Neural progenitor cell (in vitro differentiated cells): Measurements from ENCODE around the gene ITGAD. TPM values are rescaled to one million over a fixed set of nuclear protein-coding genes. Genes with fewer than 3 reads are reported as not detected.

Experiments
- DNase-seq: peaks from one replicate; pipeline ENCODE4 v3.0.0-alpha.2; 2016; ENCODE audit warnings: low spot score
- H2AFZ ChIP-seq: fragments of 200-600 bp; sonication (generic); replicated peaks from 2 replicates; pipeline ENCODE4 v1.6.1; 2016; ENCODE audit warnings: antibody characterized with exemption
- H3F3A ChIP-seq: fragments of 200-600 bp; sonication (generic); 2 replicates; pipeline ENCODE4 v1.6.1; 2016; ENCODE audit warnings: antibody characterized with exemption, low read depth
- H3K27ac ChIP-seq: fragments of 200-600 bp; sonication (generic); 2 replicates; pipeline ENCODE4 v1.5.1; 2016; ENCODE audit warnings: mild to moderate bottlenecking
- H3K27me3 ChIP-seq: fragments of 200-600 bp; sonication (generic); 2 replicates; pipeline ENCODE4 v1.6.1; 2016; ENCODE audit warnings: mild to moderate bottlenecking, moderate library complexity
- H3K36me3 ChIP-seq: fragments of 200-600 bp; sonication (generic); 2 replicates; pipeline ENCODE4 v1.5.1; 2016
- H3K4me1 ChIP-seq: fragments of 200-600 bp; sonication (generic); 2 replicates; pipeline ENCODE4 v1.6.1; 2016; ENCODE audit warnings: mixed run types
- H3K4me2 ChIP-seq: fragments of 200-600 bp; sonication (generic); 2 replicates; pipeline ENCODE4 v1.6.1; 2016
- H3K4me3 ChIP-seq: fragments of 200-600 bp; sonication (generic); 2 replicates; pipeline ENCODE4 v1.5.1; 2016
- H3K79me2 ChIP-seq: fragments of 200-600 bp; sonication (generic); 2 replicates; pipeline ENCODE4 v1.6.1; 2016; ENCODE audit warnings: low read depth
- H3K9ac ChIP-seq: fragments of 200-600 bp; sonication (generic); 2 replicates; pipeline ENCODE4 v1.6.1; 2016
- H3K9me3 ChIP-seq: fragments of 200-600 bp; sonication (generic); 2 replicates; pipeline ENCODE4 v1.5.1; 2016; ENCODE audit warnings: low read depth
- H4K20me1 ChIP-seq: fragments of 200-600 bp; sonication (generic); 2 replicates; pipeline ENCODE4 v1.6.1; 2016; ENCODE audit warnings: low read depth
- H3K27ac Mint-ChIP-seq: 3 replicates; pipeline ENCODE4 v1.8.0; 2021; ENCODE audit warnings: mixed read lengths
- H3K27me3 Mint-ChIP-seq: 2 replicates; pipeline ENCODE4 v1.8.0; 2022; ENCODE audit warnings: low read depth, mild to moderate bottlenecking, inconsistent platforms, moderate library complexity, mixed read lengths; ENCODE audit not compliant: insufficient read depth
- H3K36me3 Mint-ChIP-seq: 3 replicates; pipeline ENCODE4 v1.8.0; 2021; ENCODE audit warnings: mixed read lengths
- H3K4me1 Mint-ChIP-seq: 3 replicates; pipeline ENCODE4 v1.8.0; 2021; ENCODE audit warnings: mixed read lengths
- H3K4me3 Mint-ChIP-seq: 3 replicates; pipeline ENCODE4 v1.8.0; 2021; ENCODE audit warnings: mild to moderate bottlenecking, moderate library complexity, mixed read lengths
- H3K9me3 Mint-ChIP-seq: 3 replicates; pipeline ENCODE4 v1.8.0; 2020; ENCODE audit warnings: mixed read lengths
- CTCF ChIP-seq: fragments of 200-600 bp; sonication (generic); IDR thresholded peaks from 2 replicates; pipeline ENCODE4 v1.5.1; 2017; ENCODE audit warnings: antibody characterized with exemption, mild to moderate bottlenecking
- EZH2 ChIP-seq: fragments of 200-600 bp; sonication (generic); IDR thresholded peaks from 2 replicates; pipeline ENCODE4 v1.6.1; 2017; ENCODE audit warnings: antibody characterized with exemption, mild to moderate bottlenecking, moderate library complexity
- EZH2phosphoT487 ChIP-seq: fragments of 200-600 bp; sonication (generic); IDR thresholded peaks from 2 replicates; pipeline ENCODE4 v1.6.1; 2017; ENCODE audit warnings: antibody characterized with exemption
- total RNA-seq: library from RNA; depleted of rRNA; stranded (reverse); fragments of >200 nt; gene quantifications from 2 replicates; pipeline ENCODE4 v1.2.3, GENCODE V29; 2015; ENCODE audit warnings: low replicate concordance

ITGAD gene
- total RNA-seq, 1 donor from 2014 or later, result not detected

DNA sequence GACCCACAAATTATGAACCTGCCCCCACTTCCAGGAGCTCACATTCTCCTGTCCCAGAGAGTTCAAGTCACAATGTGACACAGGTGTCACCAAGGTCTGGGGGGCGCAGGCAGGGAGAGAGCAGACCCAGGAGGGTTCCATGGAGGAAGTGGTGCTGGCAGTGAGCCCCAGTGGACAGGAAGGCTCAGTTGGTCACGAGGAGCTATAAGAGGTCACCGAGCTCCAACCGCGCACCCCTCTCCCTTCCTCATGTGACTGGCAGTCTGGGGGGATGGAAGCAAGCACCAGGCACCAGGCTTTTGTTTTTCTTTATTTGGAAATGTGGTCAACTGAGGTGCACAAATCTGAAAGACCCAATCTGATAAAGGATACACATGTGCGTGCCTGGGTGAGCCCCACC is 2.5 kb downstream of the ITGAD start:
- peaks cover 9% of the 10 kb centered on the region for H3K9me3 Mint-ChIP-seq
- Histone ChIP-seq H3K27ac (no peak overlapping the region), H3K4me2 (no peak overlapping the region), H4K20me1 (no peaks in the 10 kb centered on the region), H3K27me3 (no peaks in the 10 kb centered on the region), H2AFZ (no peak overlapping the region), H3K4me3 (no peak overlapping the region), H3K36me3 (no peaks in the 10 kb centered on the region), H3K9me3 (no peaks in the 10 kb centered on the region), H3K79me2 (no peaks in the 10 kb centered on the region), H3K4me1 (no peaks in the 10 kb centered on the region), H3F3A (no peaks in the 10 kb centered on the region), H3K9ac (no peak overlapping the region)
- no peaks in the 10 kb centered on the region for H3K36me3 Mint-ChIP-seq
- H3K27me3 Mint-ChIP-seq, result peaks cover 5% of the 10 kb centered on the region
- no peak for DNase-seq
- no peak overlapping the region for H3K4me3 Mint-ChIP-seq
- H3K27ac Mint-ChIP-seq, result no peak overlapping the region
- no peaks in the 10 kb centered on the region for H3K4me1 Mint-ChIP-seq
- TF ChIP-seq CTCF (no peak), EZH2 (no peak), EZH2phosphoT487 (no peak)

DNA sequence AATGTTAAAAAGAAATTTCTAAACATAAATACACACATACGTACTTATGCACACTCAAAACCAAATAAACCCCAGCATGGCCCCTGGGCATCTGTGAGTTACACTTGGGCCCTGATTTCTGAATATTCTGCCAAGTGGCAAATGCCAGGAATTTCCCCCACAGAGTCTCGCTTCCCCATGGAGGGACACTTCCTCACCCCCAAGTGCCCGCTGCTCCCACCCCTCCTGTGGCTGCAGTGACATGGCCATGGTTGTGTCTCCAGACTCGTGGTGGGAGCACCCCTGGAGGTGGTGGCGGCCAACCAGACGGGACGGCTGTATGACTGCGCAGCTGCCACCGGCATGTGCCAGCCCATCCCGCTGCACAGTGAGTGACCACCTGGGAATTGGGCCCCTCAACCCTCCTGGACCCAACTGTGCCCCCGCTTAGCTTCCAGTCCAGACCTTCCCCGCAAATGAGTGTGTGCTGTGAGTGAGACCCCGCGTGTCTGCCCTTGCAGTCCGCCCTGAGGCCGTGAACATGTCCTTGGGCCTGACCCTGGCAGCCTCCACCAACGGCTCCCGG is 4.0 kb downstream of the ITGAD start:
- H3K27ac ChIP-seq, result no peak overlapping the region
- no peaks in the 10 kb centered on the region for H3K27me3 ChIP-seq
- no peak overlapping the region for H3K4me3 ChIP-seq
- H3K4me3 Mint-ChIP-seq, result no peak overlapping the region
- no peaks in the 10 kb centered on the region for H3K9me3 ChIP-seq
- no peaks in the 10 kb centered on the region for H3K4me1 Mint-ChIP-seq
- H3K27ac Mint-ChIP-seq, result no peak overlapping the region
- H3K79me2 ChIP-seq, result no peaks in the 10 kb centered on the region
- DNase-seq, result no peak
- H3K9ac ChIP-seq, result no peak overlapping the region
- TF ChIP-seq EZH2phosphoT487, result no peak
- no peak for TF ChIP-seq CTCF
- TF ChIP-seq EZH2, result no peak
- H3K9me3 Mint-ChIP-seq, result peaks cover 9% of the 10 kb centered on the region
- no peak overlapping the region for H2AFZ ChIP-seq
- H4K20me1 ChIP-seq, result no peaks in the 10 kb centered on the region
- no peaks in the 10 kb centered on the region for H3K4me1 ChIP-seq
- peaks cover 5% of the 10 kb centered on the region for H3K27me3 Mint-ChIP-seq
- H3F3A ChIP-seq, result no peaks in the 10 kb centered on the region
- H3K4me2 ChIP-seq, result no peak overlapping the region
- no peaks in the 10 kb centered on the region for H3K36me3 ChIP-seq
- no peaks in the 10 kb centered on the region for H3K36me3 Mint-ChIP-seq

DNA sequence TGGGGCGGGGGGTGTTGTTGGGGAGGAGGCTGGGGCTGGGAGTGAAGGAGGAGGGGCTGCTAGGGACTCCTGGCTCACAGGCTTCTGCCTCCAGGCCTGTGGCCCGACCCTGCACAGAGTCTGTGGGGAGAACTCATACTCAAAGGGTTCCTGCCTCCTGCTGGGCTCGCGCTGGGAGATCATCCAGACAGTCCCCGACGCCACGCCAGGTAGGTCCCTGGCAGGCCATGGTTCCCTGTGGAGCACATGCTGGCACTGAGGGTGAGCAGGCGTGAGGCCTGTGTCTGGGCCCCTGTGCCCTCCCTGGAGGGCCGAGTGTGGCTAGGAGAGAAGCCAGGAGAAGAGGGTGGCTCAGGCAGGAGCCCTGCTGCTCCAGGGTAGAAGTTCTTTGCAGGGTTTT is 4.6 kb downstream of the ITGAD start:
- Histone ChIP-seq H3K4me2 (no peak overlapping the region), H2AFZ (no peak overlapping the region), H3K4me3 (no peak overlapping the region), H3K27me3 (no peaks in the 10 kb centered on the region), H3F3A (no peaks in the 10 kb centered on the region), H3K9me3 (no peaks in the 10 kb centered on the region), H4K20me1 (no peaks in the 10 kb centered on the region), H3K79me2 (no peaks in the 10 kb centered on the region), H3K27ac (no peak overlapping the region), H3K36me3 (no peaks in the 10 kb centered on the region), H3K9ac (no peak overlapping the region), H3K4me1 (no peaks in the 10 kb centered on the region)
- no peak overlapping the region for H3K4me3 Mint-ChIP-seq
- TF ChIP-seq EZH2phosphoT487, result no peak
- no peak for TF ChIP-seq EZH2
- no peak for TF ChIP-seq CTCF
- H3K9me3 Mint-ChIP-seq, result peaks cover 9% of the 10 kb centered on the region
- no peak overlapping the region for H3K27ac Mint-ChIP-seq
- H3K36me3 Mint-ChIP-seq, result no peaks in the 10 kb centered on the region
- H3K4me1 Mint-ChIP-seq, result no peaks in the 10 kb centered on the region
- peaks cover 6% of the 10 kb centered on the region for H3K27me3 Mint-ChIP-seq
- no peak for DNase-seq
